ENCODE results near the gene LMAN1L. TPM values are rescaled to one million over a fixed set of nuclear protein-coding genes. Genes with fewer than 3 reads are reported as not detected.

Gene LMAN1L
- total RNA-seq, 1 donor: not detected

- DNase-seq (ENCODE audit: low read depth): no peak
- no peak for TF ChIP-seq CTCF (IDR thresholded peaks at IDR 0.05; ENCODE audit: insufficient read depth, low read depth, low read length)
These were observed 13.2 kb downstream of the LMAN1L start for GRCh38 chr15:74825866-74826265.

GRCh38 chr15:74826364-74826819, 13.8 kb downstream of the LMAN1L start, which contains the start of gene CPLX3:
CPLX3 (plus strand) TSS chr15:74826627; CDS start chr15:74826704, 77 bp downstream.
- TF ChIP-seq CTCF (IDR thresholded peaks at IDR 0.05; ENCODE audit: insufficient read depth, low read depth, low read length): no peak
- H3K4me3 ChIP-seq (ENCODE audit: low read depth, low read length): no peak within 1 kb of the TSS
- peak; percentile 19 for DNase-seq (ENCODE audit: low read depth)

More at GRCh38 chr15:74825866-74826265, 13.2 kb downstream of the LMAN1L start:
- no peak overlapping the region for H3K4me3 ChIP-seq (ENCODE audit: low read depth, low read length)

GRCh38 chr15:74826921-74827320, 14.3 kb downstream of the LMAN1L start:
- H3K4me3 ChIP-seq (ENCODE audit: low read depth, low read length): no peak overlapping the region
- no peak for TF ChIP-seq CTCF (IDR thresholded peaks at IDR 0.05; ENCODE audit: insufficient read depth, low read depth, low read length)
- no peak for DNase-seq (ENCODE audit: low read depth)

GRCh38 chr15:74827614-74828013, 15.0 kb downstream of the LMAN1L start:
- TF ChIP-seq CTCF (IDR thresholded peaks at IDR 0.05; ENCODE audit: insufficient read depth, low read depth, low read length): no peak
- no peak overlapping the region for H3K4me3 ChIP-seq (ENCODE audit: low read depth, low read length)
- no peak for DNase-seq (ENCODE audit: low read depth)

- no peak for DNase-seq (ENCODE audit: low read depth)
- H3K4me3 ChIP-seq (ENCODE audit: low read depth, low read length): no peak overlapping the region
- no peak for TF ChIP-seq CTCF (IDR thresholded peaks at IDR 0.05; ENCODE audit: insufficient read depth, low read depth, low read length)
These were observed 16.2 kb downstream of the LMAN1L start for GRCh38 chr15:74828835-74829234.

- no peak for TF ChIP-seq CTCF (IDR thresholded peaks at IDR 0.05; ENCODE audit: insufficient read depth, low read depth, low read length)
- no peak for DNase-seq (ENCODE audit: low read depth)
- H3K4me3 ChIP-seq (ENCODE audit: low read depth, low read length): no peak overlapping the region
These were observed 16.9 kb downstream of the LMAN1L start for GRCh38 chr15:74829486-74829885.

GRCh38 chr15:74829991-74830390, 17.4 kb downstream of the LMAN1L start:
- no peak for TF ChIP-seq CTCF (IDR thresholded peaks at IDR 0.05; ENCODE audit: insufficient read depth, low read depth, low read length)
- no peak for DNase-seq (ENCODE audit: low read depth)

More at GRCh38 chr15:74829991-74830390, 17.4 kb downstream of the LMAN1L start:
- no peak overlapping the region for H3K4me3 ChIP-seq (ENCODE audit: low read depth, low read length)
